Right lobe of liver (tissue), 6 donors: ENCODE data around the gene BICRA. TPM values are rescaled to one million over a fixed set of nuclear protein-coding genes. Genes with fewer than 3 reads are reported as not detected.
"Not testable (repeated sequence)": the region's sequence is repeated elsewhere in the genome, so short reads cannot be mapped to it uniquely, and the experiment has no call there.

Experiments
- ATAC-seq, 4 donors: fragments of 200-7000 bp; cut with Tn5 transposase; one replicate each; pipeline ENCODE4 v1.9.1; 2020; ENCODE audit warnings: mild to moderate bottlenecking in 4 of 4, moderate library complexity in 4 of 4
- DNase-seq, 3 donors: peaks; one replicate each; pipeline ENCODE4 v3.0.0-alpha.2; 2020
- H3K27ac ChIP-seq, 3 donors: fragments of 200-600 bp; one replicate each; pipeline ENCODE4 v1.8.0; 2022
- H3K27me3 ChIP-seq, 2 donors: fragments of 200-600 bp; one replicate each; pipeline ENCODE4 v1.8.0; 2022
- H3K36me3 ChIP-seq, 4 donors: fragments of 200-600 bp; sonication (generic) in 1 of 4; one replicate each; pipeline versions ENCODE4 v1.5.1 to v1.8.0; 2017 to 2022; ENCODE audit warnings: control low read depth in 1 of 4
- H3K4me1 ChIP-seq, 4 donors: fragments of 200-600 bp; sonication (generic) in 1 of 4; one replicate each; pipeline versions ENCODE4 v1.5.1 to v1.8.0; 2017 to 2022; ENCODE audit warnings: control low read depth in 1 of 4
- H3K4me3 ChIP-seq, 3 donors: fragments of 200-600 bp; one replicate each; pipeline ENCODE4 v1.8.0; 2022
- H3K9me3 ChIP-seq, 4 donors: fragments of 200-600 bp; sonication (generic) in 1 of 4; one replicate each; pipeline versions ENCODE4 v1.5.1 to v1.8.0; 2017 to 2022; ENCODE audit warnings: control low read depth in 1 of 4
- POLR2A ChIP-seq: fragments of 450-650 bp; IDR thresholded peaks from one replicate; pipeline ENCODE4 v1.6.1; 2017; ENCODE audit warnings: antibody characterized with exemption, mild to moderate bottlenecking
- WGBS: methylation state at CpG from one replicate; pipeline ENCODE4 v1.1.6; 2018; ENCODE audit warnings: low coverage, low lambda C conversion rate; ENCODE audit not compliant: insufficient coverage; ENCODE audit errors: missing lambda C conversion rate; 5-methylcytosine and 5-hydroxymethylcytosine counted together
- intact Hi-C, 2 donors: fragments of 100-400 bp; cut with DNase I; formaldehyde crosslinking; loops; one replicate each; pipeline versions ENCODE4 v1.11.2 to v1.14.1; 2022
- total RNA-seq, 6 experiments: library from RNA; depleted of rRNA in 2 of 6; stranded (reverse); fragments of >200 nt in 2 of 6; fragmentation: NEBNext Ultra II Directional in 3 of 6; extraction: Animal tissue kit (Norgen Biotek cat#: 25700) in 3 of 6; gene quantifications; one replicate each; pipeline versions ENCODE4 v1.1.0 to v1.2.4, GENCODE V29; 2016 to 2023
- TF ChIP-seq, protein P1 (sequence below), 4 donors: fragments of 200-600 bp in 3 of 4; fragments of 450-650 bp in 1 of 4; IDR thresholded peaks; one replicate each; pipeline versions ENCODE4 v1.5.1 to v1.8.0; 2016 to 2022; ENCODE audit warnings: antibody characterized with exemption in 4 of 4, mild to moderate bottlenecking in 2 of 4
- donor health status: DM: no; HTN: yes; CAD: no.
- donor health status: DM: no; HTN: no; CAD: no.
- donor health status: DM: no; HTN: no; CAD: no.
- donor health status: DM: no; HTN: yes; CAD: no.
- donor health status: DM: no; HTN: yes; CAD: no.

BICRA gene
- total RNA-seq, 6 experiments from 2014 or later = 3.7 to 7.3 (median 6.4) TPM

DNA sequence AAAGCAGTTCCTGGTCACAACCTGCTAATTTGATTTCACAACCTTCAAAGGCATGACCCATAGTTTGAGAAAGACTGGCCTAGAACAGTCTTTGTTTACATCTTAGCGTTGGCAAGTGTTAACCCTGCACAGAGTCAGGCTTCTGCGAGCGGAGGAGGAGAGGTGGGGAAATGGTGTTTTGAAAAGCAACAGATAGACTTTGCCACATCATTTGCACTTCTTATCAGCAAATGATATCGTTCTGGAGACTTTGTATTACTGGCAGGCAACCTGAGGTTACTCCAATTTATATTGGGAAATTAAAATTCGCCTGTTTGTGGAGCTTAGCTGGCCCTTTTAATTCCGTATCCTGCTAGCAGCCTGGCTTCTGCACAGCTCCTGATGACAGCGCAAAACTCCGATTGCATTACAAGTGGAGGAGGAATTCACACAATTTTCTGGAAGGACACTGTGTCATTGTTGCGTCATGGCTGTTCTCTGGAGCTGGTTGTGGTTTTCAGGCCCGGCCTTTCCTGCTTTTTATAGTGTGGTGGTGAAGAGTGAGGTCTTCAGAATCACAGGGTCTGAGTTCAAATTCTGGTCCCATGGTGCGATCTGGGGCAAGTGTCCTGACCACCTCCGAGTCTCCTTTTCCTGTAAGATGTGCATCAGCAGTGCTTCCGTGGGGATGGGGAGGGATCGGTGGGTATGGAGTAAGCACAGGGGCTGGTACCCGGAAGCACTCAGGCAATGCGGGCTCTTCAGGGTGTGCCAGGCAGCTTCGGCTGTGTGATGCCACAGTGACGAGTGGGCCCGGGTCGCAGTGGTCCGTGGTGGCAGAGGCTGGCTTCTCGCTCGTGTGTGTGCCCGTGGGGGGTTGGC lies 55.2 kb downstream of the BICRA start:
- DNase-seq (peak; percentile 56 to 92 (median 75)), ATAC-seq (peak; percentile 53 to 66 (median 60))
- no peaks in the 10 kb centered on the region for H3K27me3 ChIP-seq
- H3K27ac ChIP-seq = peak overlapping the region; percentile 73 to 97 (median 97)
- 15% methylated on average over 9 of the region's 24 CpGs for WGBS
- no peaks in the 10 kb centered on the region for H3K9me3 ChIP-seq
- no peaks in the 10 kb centered on the region for H3K36me3 ChIP-seq
- TF ChIP-seq, protein P1, sequence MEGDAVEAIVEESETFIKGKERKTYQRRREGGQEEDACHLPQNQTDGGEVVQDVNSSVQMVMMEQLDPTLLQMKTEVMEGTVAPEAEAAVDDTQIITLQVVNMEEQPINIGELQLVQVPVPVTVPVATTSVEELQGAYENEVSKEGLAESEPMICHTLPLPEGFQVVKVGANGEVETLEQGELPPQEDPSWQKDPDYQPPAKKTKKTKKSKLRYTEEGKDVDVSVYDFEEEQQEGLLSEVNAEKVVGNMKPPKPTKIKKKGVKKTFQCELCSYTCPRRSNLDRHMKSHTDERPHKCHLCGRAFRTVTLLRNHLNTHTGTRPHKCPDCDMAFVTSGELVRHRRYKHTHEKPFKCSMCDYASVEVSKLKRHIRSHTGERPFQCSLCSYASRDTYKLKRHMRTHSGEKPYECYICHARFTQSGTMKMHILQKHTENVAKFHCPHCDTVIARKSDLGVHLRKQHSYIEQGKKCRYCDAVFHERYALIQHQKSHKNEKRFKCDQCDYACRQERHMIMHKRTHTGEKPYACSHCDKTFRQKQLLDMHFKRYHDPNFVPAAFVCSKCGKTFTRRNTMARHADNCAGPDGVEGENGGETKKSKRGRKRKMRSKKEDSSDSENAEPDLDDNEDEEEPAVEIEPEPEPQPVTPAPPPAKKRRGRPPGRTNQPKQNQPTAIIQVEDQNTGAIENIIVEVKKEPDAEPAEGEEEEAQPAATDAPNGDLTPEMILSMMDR (IDR thresholded peaks at IDR 0.05) = no peak
- TF ChIP-seq POLR2A = peak; percentile 54
- intact Hi-C loops = loop anchor here in 1 of 2 donors (10.0 kb wide), 1 partner anchor 49 kb away; no protein-coding TSS in a partner anchor
- peaks cover 0 to 75% (median 39%) of the 10 kb centered on the region in 4 donors for H3K4me1 ChIP-seq
- no peak overlapping the region for H3K4me3 ChIP-seq

DNA sequence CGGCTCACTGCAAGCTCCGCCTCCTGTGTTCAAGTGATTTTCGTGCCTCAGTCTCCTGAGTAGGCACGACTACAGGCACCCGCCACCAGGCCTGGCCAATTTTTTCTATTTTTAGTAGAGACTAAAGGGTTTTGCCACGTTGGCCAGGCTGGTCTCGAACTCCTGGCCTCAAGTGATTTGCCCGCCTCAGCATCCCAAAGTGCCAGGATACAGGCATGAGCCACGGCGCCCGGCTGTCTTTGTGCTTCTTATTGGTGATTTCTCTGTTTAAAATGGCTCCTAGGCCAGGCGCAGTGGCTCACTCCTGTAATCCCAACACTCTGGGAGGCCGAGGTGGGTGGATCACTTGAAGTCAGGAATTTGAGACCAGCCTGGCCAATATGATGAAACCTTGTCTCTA lies 59.6 kb downstream of the BICRA start:
- not testable (repeated sequence) for DNase-seq

DNA sequence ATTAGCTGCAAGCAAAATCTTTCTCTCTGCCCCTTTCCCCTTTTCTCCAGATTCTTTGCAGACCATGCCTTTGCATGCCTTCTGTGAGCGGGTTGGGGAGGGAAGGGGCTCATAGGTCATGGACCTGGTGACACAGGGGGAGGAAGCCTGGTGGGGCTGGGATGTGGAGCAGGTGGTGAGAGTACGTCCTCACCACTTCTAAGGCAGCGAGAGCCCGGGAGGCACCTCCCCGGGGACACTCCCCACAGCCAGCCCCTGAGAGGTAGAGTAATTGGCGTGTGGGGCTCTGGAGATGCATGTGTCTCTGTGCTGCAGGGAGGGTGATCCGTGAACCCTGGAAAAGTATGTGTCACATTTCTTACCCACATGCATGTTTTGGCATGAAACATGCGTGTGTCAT lies 61.8 kb downstream of the BICRA start:
- Histone ChIP-seq H3K9me3 (no peaks in the 10 kb centered on the region), H3K27me3 (no peaks in the 10 kb centered on the region), H3K4me1 (peaks cover 0 to 21% (median 7%) of the 10 kb centered on the region in 4 donors), H3K4me3 (no peak overlapping the region), H3K36me3 (peaks cover 0 to 3% (median 0%) of the 10 kb centered on the region in 4 donors), H3K27ac (no peak overlapping the region)
- 91% methylated on average over 4 of the region's 8 CpGs for WGBS
- ATAC-seq (no peak), DNase-seq (no peak)
- TF ChIP-seq POLR2A = no peak
- TF ChIP-seq, protein P1 (IDR thresholded peaks at IDR 0.05) = no peak
- intact Hi-C loops = no loop called here

More for the DNA sequence above, 59.6 kb downstream of the BICRA start:
- not testable (repeated sequence) for H3K4me3 ChIP-seq, H3K9me3 ChIP-seq, H3K36me3 ChIP-seq, ATAC-seq, H3K27ac ChIP-seq, H3K27me3 ChIP-seq
- H3K4me1 ChIP-seq = peaks cover 0 to 36% (median 21%) of the 10 kb centered on the region in 4 donors
- 97% methylated on average over 9 of the region's 13 CpGs for WGBS
- intact Hi-C loops = loop anchor here in 1 of 2 donors (10.0 kb wide), 1 partner anchor 54 kb away; no protein-coding TSS in a partner anchor

DNA sequence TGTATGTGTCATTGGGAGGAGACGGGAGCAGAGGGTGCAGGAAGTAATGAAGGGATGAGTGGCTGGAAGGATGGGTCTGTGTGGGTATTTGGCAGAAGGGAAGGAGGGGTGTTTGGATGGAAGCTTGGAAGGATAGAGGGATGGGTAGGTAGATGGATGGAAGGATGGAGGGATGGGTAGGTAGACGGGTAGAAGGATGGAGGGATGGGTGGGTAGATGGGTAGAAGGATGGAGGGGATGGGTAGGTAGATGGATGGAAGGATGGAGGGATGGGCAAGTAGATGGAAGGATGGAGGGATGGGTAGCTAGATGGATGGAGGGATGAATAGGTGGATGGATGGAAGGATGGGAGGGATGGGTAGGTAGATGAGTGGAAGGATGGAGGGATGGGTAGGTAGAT lies 62.6 kb downstream of the BICRA start:
- intact Hi-C loops = no loop called here
- H3K4me1 ChIP-seq = peaks cover 0 to 13% (median 5%) of the 10 kb centered on the region in 4 donors
- no peak for TF ChIP-seq POLR2A
- TF ChIP-seq, protein P1 (IDR thresholded peaks at IDR 0.05) = no peak
- H3K9me3 ChIP-seq = no peaks in the 10 kb centered on the region
- DNase-seq = no peak
- ATAC-seq = no peak
- no peak overlapping the region for H3K4me3 ChIP-seq
- 97% methylated on average over 2 of the region's 2 CpGs for WGBS
- peaks cover 0 to 3% (median 0%) of the 10 kb centered on the region in 4 donors for H3K36me3 ChIP-seq
- no peak overlapping the region for H3K27ac ChIP-seq
- H3K27me3 ChIP-seq = no peaks in the 10 kb centered on the region

DNA sequence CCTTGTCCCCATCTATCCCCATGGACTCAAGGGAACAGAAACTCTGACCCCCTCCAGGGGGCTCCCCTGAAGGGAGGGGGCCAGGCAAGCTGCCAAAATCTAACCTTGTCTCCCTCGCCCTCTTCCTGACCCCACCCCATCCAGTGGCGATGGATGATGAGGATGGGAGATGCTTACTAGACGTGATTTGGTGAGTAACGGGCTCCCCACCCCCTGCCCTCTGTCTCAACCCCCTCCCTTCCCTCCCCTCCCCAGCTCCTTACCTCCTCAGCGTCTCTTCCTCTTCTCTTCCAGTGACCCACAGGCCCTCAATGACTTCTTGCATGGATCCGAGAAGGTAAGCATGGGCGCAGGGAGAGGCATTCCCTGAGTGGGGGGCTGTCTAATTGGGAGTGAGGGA lies 64.5 kb downstream of the BICRA start:
- H3K4me1 ChIP-seq = no peaks in the 10 kb centered on the region
- H3K9me3 ChIP-seq = no peaks in the 10 kb centered on the region
- H3K4me3 ChIP-seq = no peak overlapping the region
- no peak for TF ChIP-seq POLR2A
- TF ChIP-seq, protein P1 (IDR thresholded peaks at IDR 0.05) = no peak
- DNase-seq (no peak), ATAC-seq (peak in 1 of 4 donors; percentile 4)
- no peaks in the 10 kb centered on the region for H3K27me3 ChIP-seq
- intact Hi-C loops = no loop called here
- no peak overlapping the region for H3K27ac ChIP-seq
- peaks cover 0 to 4% (median 1%) of the 10 kb centered on the region in 4 donors for H3K36me3 ChIP-seq
- WGBS = 93% methylated on average over 5 of the region's 7 CpGs
